NCI-H187 (cell line): ENCODE results near the gene CYTL1.
"Not testable (repeated sequence)": the region's sequence is repeated elsewhere in the genome, so short reads cannot be mapped to it uniquely, and the experiment has no call there.

Experiments
- DNase-seq, 2 experiments: peaks; one replicate each; lab custom pipeline; 2025; lab: John Stamatoyannopoulos, UW

CYTL1 gene

GRCh38 chr4:5019274-5019673, at the start of gene CYTL1:
Gene CYTL1 (minus strand): TSS chr4:5019458. CDS start chr4:5019445, 13 bp downstream.
- DNase-seq: no peak

GRCh38 chr4:5067908-5068307, 48.6 kb upstream of the CYTL1 start:
- no peak for DNase-seq

- DNase-seq: not testable (repeated sequence)
Observed at GRCh38 chr4:5066968-5067367, 47.7 kb upstream of the CYTL1 start.

GRCh38 chr4:5066101-5066500, 46.8 kb upstream of the CYTL1 start:
- no peak for DNase-seq

- no peak for DNase-seq
Observed at GRCh38 chr4:5055411-5055810, 36.2 kb upstream of the CYTL1 start.

- DNase-seq: peak; percentile 27 to 42
Observed at GRCh38 chr4:5054532-5054931, 35.3 kb upstream of the CYTL1 start.

- DNase-seq: no peak
Observed at GRCh38 chr4:5052726-5053425, 33.6 kb upstream of the CYTL1 start.

- no peak for DNase-seq
Observed at GRCh38 chr4:5052204-5052702, 33.0 kb upstream of the CYTL1 start.

GRCh38 chr4:5051278-5052203, 32.3 kb upstream of the CYTL1 start, which contains the start of gene STK32B:
Gene STK32B (plus strand): TSS chr4:5051480.
- peak; percentile 57 to 74 for DNase-seq

GRCh38 chr4:5050520-5051277, 31.4 kb upstream of the CYTL1 start:
- peak; percentile 30 to 66 for DNase-seq

- no peak for DNase-seq
Observed at GRCh38 chr4:5048721-5049120, 29.5 kb upstream of the CYTL1 start.

GRCh38 chr4:5045097-5045496, 25.8 kb upstream of the CYTL1 start:
- no peak for DNase-seq

- DNase-seq: no peak
Observed at GRCh38 chr4:5044341-5044740, 25.1 kb upstream of the CYTL1 start.

GRCh38 chr4:5043579-5043978, 24.3 kb upstream of the CYTL1 start:
- no peak for DNase-seq

GRCh38 chr4:5041699-5042098, 22.4 kb upstream of the CYTL1 start:
- no peak for DNase-seq

- no peak for DNase-seq
Observed at GRCh38 chr4:5040856-5041620, 21.8 kb upstream of the CYTL1 start.

GRCh38 chr4:5039800-5040199, 20.5 kb upstream of the CYTL1 start:
- DNase-seq: no peak

GRCh38 chr4:5037553-5038551, 18.6 kb upstream of the CYTL1 start:
- no peak for DNase-seq

GRCh38 chr4:5036239-5036638, 17.0 kb upstream of the CYTL1 start:
- no peak for DNase-seq

- no peak for DNase-seq
Observed at GRCh38 chr4:5034206-5034605, 14.9 kb upstream of the CYTL1 start.
